Immature natural killer cell (primary cell): ENCODE measurements around the gene CNKSR2. TPM values are rescaled to one million over a fixed set of nuclear protein-coding genes. Genes with fewer than 3 reads are reported as not detected.

ENCODE experiments used
- DNase-seq, 3 donors: peaks; one replicate each; pipeline ENCODE4 v3.0.0; 2022; ENCODE audit warnings: mixed read lengths in 1 of 3
- H3K27ac Mint-ChIP-seq, 6 donors: one replicate each; pipeline ENCODE4 v1.8.0; 2020; ENCODE audit warnings: mixed read lengths in 6 of 6, mild to moderate bottlenecking in 5 of 6, inconsistent platforms in 4 of 6, moderate library complexity in 3 of 6
- H3K27me3 Mint-ChIP-seq, 3 donors: one replicate each; pipeline ENCODE4 v1.8.0; 2020 to 2021; ENCODE audit warnings: low read depth in 3 of 3, mild to moderate bottlenecking in 3 of 3, mixed read lengths in 3 of 3, moderate library complexity in 3 of 3, inconsistent platforms in 1 of 3
- H3K36me3 Mint-ChIP-seq, 3 donors: one replicate each; pipeline ENCODE4 v1.8.0; 2020; ENCODE audit warnings: mixed read lengths in 3 of 3, inconsistent platforms in 2 of 3, mild to moderate bottlenecking in 2 of 3
- H3K4me1 Mint-ChIP-seq, 2 donors: one replicate each; pipeline ENCODE4 v1.8.0; 2020; ENCODE audit warnings: inconsistent platforms in 2 of 2, mild to moderate bottlenecking in 2 of 2, mixed read lengths in 2 of 2, moderate library complexity in 1 of 2
- H3K4me3 Mint-ChIP-seq, 5 donors: one replicate each; pipeline ENCODE4 v1.8.0; 2020; ENCODE audit warnings: mild to moderate bottlenecking in 5 of 5, mixed read lengths in 5 of 5, inconsistent platforms in 3 of 5, moderate library complexity in 3 of 5
- H3K9me3 Mint-ChIP-seq, 6 donors: one replicate each; pipeline ENCODE4 v1.8.0; 2020; ENCODE audit warnings: mild to moderate bottlenecking in 6 of 6, mixed read lengths in 6 of 6, inconsistent platforms in 4 of 6, moderate library complexity in 3 of 6
- polyA plus RNA-seq, 3 donors: library from polyadenylated mRNA; unstranded; fragments of 300-500 nt; fragmentation: Illumina TruSeq; gene quantifications; one replicate each; pipeline ENCODE4 v1.2.3, GENCODE V29; 2021

The CNKSR2 gene
- polyA plus RNA-seq, 3 donors from 2014 or later = 0.34 to 0.78 TPM; not detected in 1

GRCh38 chrX:21675931-21676330 is 301.7 kb downstream of the CNKSR2 start:
- Mint-ChIP-seq H3K9me3 (no peaks in the 10 kb centered on the region), H3K4me1 (no peaks in the 10 kb centered on the region), H3K27me3 (peaks cover 3 to 7% (median 3%) of the 10 kb centered on the region in 3 donors), H3K4me3 (no peak overlapping the region), H3K36me3 (no peaks in the 10 kb centered on the region), H3K27ac (no peak overlapping the region)
- no peak for DNase-seq

GRCh38 chrX:21678048-21678612 is 303.9 kb downstream of the CNKSR2 start:
- H3K4me3 Mint-ChIP-seq = no peak overlapping the region
- no peak overlapping the region for H3K27ac Mint-ChIP-seq
- peaks cover 3 to 4% (median 3%) of the 10 kb centered on the region in 3 donors for H3K27me3 Mint-ChIP-seq
- H3K4me1 Mint-ChIP-seq = no peaks in the 10 kb centered on the region
- no peaks in the 10 kb centered on the region for H3K9me3 Mint-ChIP-seq
- no peaks in the 10 kb centered on the region for H3K36me3 Mint-ChIP-seq
- no peak for DNase-seq

- H3K4me1 Mint-ChIP-seq = no peaks in the 10 kb centered on the region
- no peak overlapping the region for H3K4me3 Mint-ChIP-seq
Observed at GRCh38 chrX:21683941-21684340, 309.7 kb downstream of the CNKSR2 start.

GRCh38 chrX:21691512-21692018 is 317.3 kb downstream of the CNKSR2 start:
- no peak overlapping the region for H3K27ac Mint-ChIP-seq
- no peaks in the 10 kb centered on the region for H3K9me3 Mint-ChIP-seq
- DNase-seq = no peak
- H3K4me3 Mint-ChIP-seq = no peak overlapping the region
- H3K4me1 Mint-ChIP-seq = no peaks in the 10 kb centered on the region
- H3K27me3 Mint-ChIP-seq = peaks cover 0 to 3% (median 1%) of the 10 kb centered on the region in 3 donors
- no peaks in the 10 kb centered on the region for H3K36me3 Mint-ChIP-seq

More at GRCh38 chrX:21683941-21684340, 309.7 kb downstream of the CNKSR2 start:
- DNase-seq = no peak
- Mint-ChIP-seq H3K27me3 (peaks cover 0 to 5% (median 4%) of the 10 kb centered on the region in 3 donors), H3K9me3 (no peaks in the 10 kb centered on the region), H3K27ac (no peak overlapping the region), H3K36me3 (no peaks in the 10 kb centered on the region)

GRCh38 chrX:21698272-21698671 is 324.1 kb downstream of the CNKSR2 start:
- H3K27ac Mint-ChIP-seq = no peak overlapping the region

GRCh38 chrX:21699136-21699535 is 324.9 kb downstream of the CNKSR2 start:
- no peak for DNase-seq
- Mint-ChIP-seq H3K9me3 (peaks cover 0 to 2% (median 0%) of the 10 kb centered on the region in 6 donors), H3K4me1 (no peaks in the 10 kb centered on the region), H3K4me3 (no peak overlapping the region), H3K36me3 (no peaks in the 10 kb centered on the region), H3K27me3 (peaks cover 0 to 5% (median 0%) of the 10 kb centered on the region in 3 donors), H3K27ac (no peak overlapping the region)

More at GRCh38 chrX:21698272-21698671, 324.1 kb downstream of the CNKSR2 start:
- no peak overlapping the region for H3K4me3 Mint-ChIP-seq
- no peaks in the 10 kb centered on the region for H3K4me1 Mint-ChIP-seq
- DNase-seq = no peak
- H3K27me3 Mint-ChIP-seq = peaks cover 0 to 5% (median 0%) of the 10 kb centered on the region in 3 donors
- H3K36me3 Mint-ChIP-seq = no peaks in the 10 kb centered on the region
- H3K9me3 Mint-ChIP-seq = peaks cover 0 to 2% (median 0%) of the 10 kb centered on the region in 6 donors

GRCh38 chrX:21700275-21700674 is 326.1 kb downstream of the CNKSR2 start:
- H3K4me3 Mint-ChIP-seq = no peak overlapping the region
- no peaks in the 10 kb centered on the region for H3K36me3 Mint-ChIP-seq
- H3K27me3 Mint-ChIP-seq = peaks cover 0 to 5% (median 0%) of the 10 kb centered on the region in 3 donors
- H3K27ac Mint-ChIP-seq = no peak overlapping the region
- peaks cover 0 to 2% (median 0%) of the 10 kb centered on the region in 6 donors for H3K9me3 Mint-ChIP-seq
- H3K4me1 Mint-ChIP-seq = no peaks in the 10 kb centered on the region
- no peak for DNase-seq

- H3K27ac Mint-ChIP-seq = no peak overlapping the region
- peaks cover 0 to 2% (median 0%) of the 10 kb centered on the region in 6 donors for H3K9me3 Mint-ChIP-seq
- H3K4me3 Mint-ChIP-seq = no peak overlapping the region
- no peak for DNase-seq
- H3K4me1 Mint-ChIP-seq = no peaks in the 10 kb centered on the region
- no peaks in the 10 kb centered on the region for H3K36me3 Mint-ChIP-seq
- H3K27me3 Mint-ChIP-seq = peaks cover 0 to 5% (median 0%) of the 10 kb centered on the region in 3 donors
Observed at GRCh38 chrX:21700967-21701366, 326.7 kb downstream of the CNKSR2 start.

GRCh38 chrX:21702725-21703124 is 328.5 kb downstream of the CNKSR2 start:
- Mint-ChIP-seq H3K4me1 (no peaks in the 10 kb centered on the region), H3K9me3 (peaks cover 0 to 2% (median 0%) of the 10 kb centered on the region in 6 donors), H3K27me3 (peaks cover 0 to 5% (median 0%) of the 10 kb centered on the region in 3 donors), H3K27ac (no peak overlapping the region), H3K4me3 (no peak overlapping the region), H3K36me3 (no peaks in the 10 kb centered on the region)
- no peak for DNase-seq
